ENCODE data around the gene CRIP2. TPM values are rescaled to one million over a fixed set of nuclear protein-coding genes. Genes with fewer than 3 reads are reported as not detected.

The CRIP2 gene
- total RNA-seq, 1 experiment from 2014 or later: 50.5 TPM

DNA sequence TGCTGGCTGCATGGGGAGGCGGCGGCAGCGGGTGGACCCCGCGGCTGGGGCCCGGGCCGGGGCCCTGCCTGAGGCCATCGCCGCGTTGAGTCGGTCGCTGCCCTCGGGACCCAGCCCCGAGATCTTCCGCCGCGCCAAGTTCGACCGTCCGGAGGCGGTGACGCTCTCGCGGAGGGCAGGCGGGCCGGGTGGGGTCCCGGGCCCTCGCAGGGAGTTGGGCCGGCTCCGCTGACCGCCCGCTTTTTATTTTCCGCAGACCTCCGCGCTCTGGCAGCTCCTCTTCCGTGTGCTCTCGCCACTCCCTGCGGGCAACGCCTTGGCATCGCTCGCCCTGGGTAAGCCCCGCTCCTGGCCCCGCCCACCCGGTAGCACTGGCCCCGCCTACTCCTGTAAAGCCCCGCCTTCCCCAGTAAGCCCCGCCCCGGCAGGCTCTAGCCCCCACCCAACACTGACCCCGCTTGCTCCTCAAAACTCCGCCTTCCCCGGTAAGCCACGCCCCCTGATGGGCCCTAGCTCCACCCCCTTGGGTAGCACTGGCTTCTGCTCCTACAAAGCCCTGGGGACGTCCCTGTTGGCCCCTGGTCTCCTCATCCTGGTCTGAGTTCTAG lies 16.8 kb downstream of the CRIP2 start:
- Mint-ChIP-seq H3K27ac (ENCODE audit: low read depth, unreplicated experiment) (peak overlapping the region; percentile 88), H3K27me3 (ENCODE audit: insufficient read depth, unreplicated experiment) (no peaks in the 10 kb centered on the region), H3K9me3 (ENCODE audit: unreplicated experiment) (no peaks in the 10 kb centered on the region), H3K4me3 (ENCODE audit: unreplicated experiment) (peak overlapping the region; percentile 78), H3K36me3 (ENCODE audit: insufficient read depth, unreplicated experiment) (peaks cover 14% of the 10 kb centered on the region), H3K4me1 (ENCODE audit: insufficient read depth, unreplicated experiment) (peaks cover 5% of the 10 kb centered on the region)
- intact Hi-C loops (cut with micrococcal nuclease): loop anchor here (2.0 kb wide), 1 partner anchor 37 kb away; no protein-coding TSS in a partner anchor
- ChIA-PET CTCF (interaction anchor here (0.6 to 1.1 kb wide), 4 partner anchors 10 to 286 kb away, joined by 3 to 9 read pairs (median 3); no protein-coding TSS in a partner anchor), POLR2A (interaction anchor here (0.7 kb wide), 2 partner anchors 93 to 120 kb away, joined by 3 to 5 read pairs; no protein-coding TSS in a partner anchor)
- BruUV-seq (replicated peaks): no TSS peak
- TF ChIP-seq, protein P1, sequence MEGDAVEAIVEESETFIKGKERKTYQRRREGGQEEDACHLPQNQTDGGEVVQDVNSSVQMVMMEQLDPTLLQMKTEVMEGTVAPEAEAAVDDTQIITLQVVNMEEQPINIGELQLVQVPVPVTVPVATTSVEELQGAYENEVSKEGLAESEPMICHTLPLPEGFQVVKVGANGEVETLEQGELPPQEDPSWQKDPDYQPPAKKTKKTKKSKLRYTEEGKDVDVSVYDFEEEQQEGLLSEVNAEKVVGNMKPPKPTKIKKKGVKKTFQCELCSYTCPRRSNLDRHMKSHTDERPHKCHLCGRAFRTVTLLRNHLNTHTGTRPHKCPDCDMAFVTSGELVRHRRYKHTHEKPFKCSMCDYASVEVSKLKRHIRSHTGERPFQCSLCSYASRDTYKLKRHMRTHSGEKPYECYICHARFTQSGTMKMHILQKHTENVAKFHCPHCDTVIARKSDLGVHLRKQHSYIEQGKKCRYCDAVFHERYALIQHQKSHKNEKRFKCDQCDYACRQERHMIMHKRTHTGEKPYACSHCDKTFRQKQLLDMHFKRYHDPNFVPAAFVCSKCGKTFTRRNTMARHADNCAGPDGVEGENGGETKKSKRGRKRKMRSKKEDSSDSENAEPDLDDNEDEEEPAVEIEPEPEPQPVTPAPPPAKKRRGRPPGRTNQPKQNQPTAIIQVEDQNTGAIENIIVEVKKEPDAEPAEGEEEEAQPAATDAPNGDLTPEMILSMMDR (IDR thresholded peaks at IDR 0.05; ENCODE audit: unreplicated experiment): no peak
- peak; percentile 74 for DNase-seq (ENCODE audit: unreplicated experiment)

DNA sequence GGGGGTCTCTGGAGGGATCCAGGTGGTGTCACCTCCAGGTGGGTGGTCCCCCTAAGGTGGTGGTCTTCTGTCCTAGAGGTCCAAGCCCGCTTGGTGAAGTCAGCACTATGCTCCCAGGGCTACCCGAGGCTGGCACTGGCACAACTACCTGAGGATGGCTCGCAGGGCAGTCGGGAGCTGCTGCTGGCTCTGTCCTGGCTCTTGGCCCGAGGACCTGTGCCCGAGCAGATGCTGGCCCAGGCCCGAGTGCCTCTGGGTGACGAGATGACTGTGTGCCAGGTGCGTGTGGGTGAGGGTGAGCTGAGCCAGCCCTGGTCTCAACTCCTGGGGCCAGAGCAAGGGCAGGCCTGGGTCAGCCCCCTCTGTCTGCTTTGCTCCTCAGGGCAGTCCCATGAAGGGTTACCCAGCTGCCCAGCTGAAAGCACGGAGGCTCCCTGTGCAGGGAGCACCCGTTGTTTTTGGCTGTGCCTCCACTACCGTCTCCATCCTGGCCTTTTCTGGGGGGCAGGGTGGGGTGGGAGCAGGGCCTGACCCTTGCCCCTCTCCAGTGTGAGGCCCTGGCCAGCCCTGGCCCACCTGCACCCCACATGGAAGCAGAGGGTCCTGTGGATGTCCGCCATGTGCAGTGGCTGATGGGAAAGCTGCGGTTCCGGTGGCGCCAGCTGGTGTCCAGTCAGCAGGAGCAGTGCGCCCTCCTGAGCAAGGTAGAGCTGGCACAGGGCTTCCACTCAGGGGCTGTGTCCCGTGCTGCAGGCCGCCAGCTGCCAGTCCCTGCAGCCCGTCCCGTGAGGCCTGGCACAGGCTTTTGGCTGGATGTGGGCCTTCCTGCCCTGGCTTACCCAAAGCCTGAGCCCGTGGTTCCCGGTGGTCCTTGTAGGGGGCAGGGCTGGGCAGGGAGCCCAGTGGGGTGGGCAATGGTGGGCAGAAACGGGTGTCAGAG lies 17.7 kb downstream of the CRIP2 start:
- Mint-ChIP-seq H3K4me1 (ENCODE audit: insufficient read depth, unreplicated experiment) (peaks cover 5% of the 10 kb centered on the region), H3K4me3 (ENCODE audit: unreplicated experiment) (peak overlapping the region; percentile 78), H3K36me3 (ENCODE audit: insufficient read depth, unreplicated experiment) (peaks cover 14% of the 10 kb centered on the region), H3K27ac (ENCODE audit: low read depth, unreplicated experiment) (peak overlapping the region; percentile 88), H3K9me3 (ENCODE audit: unreplicated experiment) (no peaks in the 10 kb centered on the region), H3K27me3 (ENCODE audit: insufficient read depth, unreplicated experiment) (no peaks in the 10 kb centered on the region)
- BruUV-seq (replicated peaks): TSS peak; percentile 58
- ChIA-PET CTCF (interaction anchor here (0.5 to 1.1 kb wide), 5 partner anchors 11 to 287 kb away, joined by 3 to 9 read pairs (median 3); no protein-coding TSS in a partner anchor), POLR2A (interaction anchor here (0.7 kb wide), 2 partner anchors 94 to 121 kb away, joined by 3 to 5 read pairs; no protein-coding TSS in a partner anchor)
- no peak for DNase-seq (ENCODE audit: unreplicated experiment)
- TF ChIP-seq, protein P1 (IDR thresholded peaks at IDR 0.05; ENCODE audit: unreplicated experiment): no peak
- intact Hi-C loops (cut with micrococcal nuclease): no loop called here

DNA sequence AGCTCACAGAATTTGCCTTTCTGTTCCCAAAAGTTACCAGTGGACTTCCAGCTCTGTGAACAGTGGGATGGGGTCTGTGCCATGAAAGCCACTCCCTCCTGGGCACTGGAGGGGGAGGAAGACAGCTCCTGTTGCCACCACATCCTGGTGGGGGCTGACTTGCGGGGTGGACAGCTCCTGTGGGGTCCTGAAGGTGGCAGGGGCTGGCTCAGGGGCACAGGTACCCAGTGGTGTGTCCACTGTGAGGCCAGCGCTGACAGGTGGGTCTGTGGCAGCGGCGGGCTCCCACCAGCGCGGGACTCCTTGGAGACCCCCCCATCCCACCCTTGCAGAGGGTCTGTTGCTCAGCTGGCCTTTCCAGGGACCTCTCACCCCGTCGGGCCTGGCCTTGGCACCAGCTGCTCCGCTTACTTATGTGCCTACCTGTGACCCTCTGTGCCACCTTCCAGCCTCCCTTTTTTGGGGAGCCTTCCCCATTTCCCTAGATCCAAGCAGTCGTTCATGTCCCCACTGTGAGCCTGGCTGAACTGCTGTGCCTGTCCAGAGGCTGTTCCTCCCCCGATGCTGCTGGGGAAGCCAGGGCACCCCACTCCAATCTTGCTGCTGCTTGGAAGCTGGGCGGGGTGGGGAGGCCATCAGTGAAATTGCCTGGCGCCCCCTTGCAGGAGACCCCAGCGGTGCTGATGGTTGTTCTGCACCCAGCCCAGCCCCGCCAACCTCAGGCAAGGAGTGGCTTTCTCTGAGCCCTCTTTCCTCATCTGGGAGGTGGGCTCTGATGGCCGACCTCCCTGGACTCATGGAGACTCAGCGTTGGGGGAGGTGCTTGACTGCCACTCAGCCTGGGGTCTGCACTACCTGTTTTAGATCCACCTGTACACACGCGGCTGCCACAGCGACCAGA lies 18.6 kb downstream of the CRIP2 start:
- Mint-ChIP-seq H3K27ac (ENCODE audit: low read depth, unreplicated experiment) (no peak overlapping the region), H3K4me3 (ENCODE audit: unreplicated experiment) (no peak overlapping the region), H3K9me3 (ENCODE audit: unreplicated experiment) (no peaks in the 10 kb centered on the region), H3K4me1 (ENCODE audit: insufficient read depth, unreplicated experiment) (peaks cover 5% of the 10 kb centered on the region), H3K36me3 (ENCODE audit: insufficient read depth, unreplicated experiment) (peaks cover 14% of the 10 kb centered on the region), H3K27me3 (ENCODE audit: insufficient read depth, unreplicated experiment) (no peaks in the 10 kb centered on the region)
- ChIA-PET CTCF (interaction anchor here (0.5 kb wide), 1 partner anchor 126 kb away, joined by 4 read pairs; no protein-coding TSS in a partner anchor), POLR2A (no interaction called here)
- BruUV-seq (replicated peaks): no TSS peak
- intact Hi-C loops (cut with micrococcal nuclease): no loop called here
- TF ChIP-seq, protein P1 (IDR thresholded peaks at IDR 0.05; ENCODE audit: unreplicated experiment): no peak
- no peak for DNase-seq (ENCODE audit: unreplicated experiment)

All from MCF 10A (cell line).